ENCODE measurements around the gene AJM1. TPM values are rescaled to one million over a fixed set of nuclear protein-coding genes. Genes with fewer than 3 reads are reported as not detected.
A peak's percentile ranks its signal among the peaks of the same experiment; 100 is the strongest.
"Not testable (repeated sequence)": the region's sequence is repeated elsewhere in the genome, so short reads cannot be mapped to it uniquely, and the experiment has no call there.

AJM1 gene
- total RNA-seq, 2 experiments from 2014 or later = 4.3 to 4.8 TPM

DNA sequence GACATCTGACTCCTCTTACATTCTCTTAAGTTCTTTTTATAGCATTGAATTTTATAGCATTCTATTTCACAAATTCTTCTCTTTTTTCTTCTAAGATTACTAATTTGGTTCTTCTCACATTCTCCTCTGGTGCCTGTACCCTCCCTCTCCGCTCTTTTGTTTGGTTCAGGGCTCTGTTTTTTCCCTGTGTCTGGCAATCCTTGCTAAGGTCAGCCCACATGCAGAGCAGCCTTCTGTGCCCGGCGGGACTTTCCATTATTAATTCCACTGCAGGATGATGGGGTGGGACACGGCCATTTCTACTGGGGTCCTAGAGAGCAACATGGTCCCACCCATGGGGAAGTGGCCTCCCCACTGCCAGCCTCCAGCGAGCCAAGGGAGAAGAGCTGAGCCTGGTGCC lies 34.2 kb downstream of the AJM1 start:
- Mint-ChIP-seq H3K27ac (no peak overlapping the region), H3K4me3 (no peak overlapping the region), H3K4me1 (peaks cover 13% of the 10 kb centered on the region), H3K36me3 (ENCODE audit: low read depth) (no peaks in the 10 kb centered on the region), H3K9me3 (ENCODE audit: low read depth) (peaks cover 2% of the 10 kb centered on the region), H3K27me3 (no peaks in the 10 kb centered on the region)
- no peak for DNase-seq
- CTCF ChIA-PET = no interaction called here
- ATAC-seq = no peak
- POLR2A ChIA-PET = no interaction called here
- intact Hi-C loops (cut with DNase I, micrococcal nuclease) = no loop called here

DNA sequence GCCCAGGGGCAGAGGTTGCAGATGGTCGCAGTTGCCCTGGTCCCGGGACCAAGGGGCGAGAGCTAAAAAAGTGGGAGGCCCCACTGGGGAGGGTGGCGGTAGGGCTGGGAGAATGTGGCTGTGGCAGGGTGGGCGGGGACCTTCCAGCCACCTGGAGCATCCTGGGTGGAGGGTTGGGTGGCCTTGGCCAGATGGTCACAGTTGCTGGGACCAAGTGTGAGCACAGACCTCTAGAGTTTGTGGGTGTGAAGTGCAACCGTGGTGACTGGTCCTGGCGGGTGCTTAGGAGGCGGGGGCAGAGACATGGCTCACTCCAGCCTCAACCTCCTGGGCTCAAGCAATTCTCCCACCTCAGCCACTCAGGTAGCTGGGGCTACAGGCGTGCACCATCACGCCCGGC lies 38.4 kb downstream of the AJM1 start:
- Mint-ChIP-seq H3K4me1 (peaks cover 44% of the 10 kb centered on the region), H3K9me3 (ENCODE audit: low read depth) (no peaks in the 10 kb centered on the region), H3K4me3 (no peak overlapping the region), H3K27me3 (no peaks in the 10 kb centered on the region), H3K36me3 (ENCODE audit: low read depth) (peaks cover 7% of the 10 kb centered on the region), H3K27ac (no peak overlapping the region)
- ATAC-seq (no peak), DNase-seq (no peak)
- CTCF ChIA-PET = interaction anchor here (1.0 to 1.4 kb wide), 4 partner anchors 8 to 72 kb away, joined by 3 to 5 read pairs (median 4); no protein-coding TSS in a partner anchor
- POLR2A ChIA-PET = no interaction called here
- intact Hi-C loops (cut with DNase I, micrococcal nuclease) = loop anchor here (2.0 to 10.0 kb wide), 4 partner anchors 14 to 956 kb away; partner anchors contain the start of genes EDF1 (in 1 of the 2), EXD3 (in 1 of the 2), NOXA1 (in 1 of the 2) and SEC16A (in 1 of the 2)

DNA sequence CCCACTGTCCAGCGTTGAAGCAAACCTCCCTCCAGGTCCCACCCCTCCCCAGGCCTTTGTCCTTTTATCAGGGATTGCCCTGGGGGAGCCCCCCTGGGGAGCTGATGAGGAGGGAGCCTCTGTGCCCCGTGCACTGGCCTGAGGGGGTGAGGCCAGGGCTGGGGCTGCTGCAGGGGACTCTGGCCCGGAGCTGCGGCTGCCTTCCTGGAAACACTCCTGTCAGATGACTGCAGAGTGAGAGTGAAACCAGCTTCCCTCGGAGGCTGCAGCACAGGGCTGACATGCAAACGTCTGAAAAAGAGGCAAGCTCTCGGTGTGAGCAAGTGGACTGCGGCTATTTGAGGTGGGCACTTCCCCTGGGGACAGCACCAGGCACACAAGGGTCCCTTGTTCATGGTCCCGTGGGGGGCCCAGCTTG lies 39.4 kb downstream of the AJM1 start:
- H3K4me1 Mint-ChIP-seq = peaks cover 44% of the 10 kb centered on the region
- peak overlapping the region; percentile 91 for H3K27ac Mint-ChIP-seq
- CTCF ChIA-PET = interaction anchor here (1.0 to 1.9 kb wide), 6 partner anchors 9 to 147 kb away, joined by 3 to 10 read pairs (median 4); partner anchors contain the start of gene AJM1
- no peaks in the 10 kb centered on the region for H3K9me3 Mint-ChIP-seq (ENCODE audit: low read depth)
- ATAC-seq = peak; percentile 29
- no peaks in the 10 kb centered on the region for H3K27me3 Mint-ChIP-seq
- peak overlapping the region; percentile 68 for H3K4me3 Mint-ChIP-seq
- intact Hi-C loops (cut with DNase I, micrococcal nuclease) = loop anchor here (1.0 to 10.0 kb wide), 10 partner anchors 15 to 957 kb away; partner anchors contain the start of genes EDF1 (in 2 of the 2), FBXW5 (in 2 of the 2), EXD3 (in 1 of the 2) and NOXA1 (in 1 of the 2)
- peaks cover 7% of the 10 kb centered on the region for H3K36me3 Mint-ChIP-seq (ENCODE audit: low read depth)
- POLR2A ChIA-PET = no interaction called here
- DNase-seq = peak; percentile 84

DNA sequence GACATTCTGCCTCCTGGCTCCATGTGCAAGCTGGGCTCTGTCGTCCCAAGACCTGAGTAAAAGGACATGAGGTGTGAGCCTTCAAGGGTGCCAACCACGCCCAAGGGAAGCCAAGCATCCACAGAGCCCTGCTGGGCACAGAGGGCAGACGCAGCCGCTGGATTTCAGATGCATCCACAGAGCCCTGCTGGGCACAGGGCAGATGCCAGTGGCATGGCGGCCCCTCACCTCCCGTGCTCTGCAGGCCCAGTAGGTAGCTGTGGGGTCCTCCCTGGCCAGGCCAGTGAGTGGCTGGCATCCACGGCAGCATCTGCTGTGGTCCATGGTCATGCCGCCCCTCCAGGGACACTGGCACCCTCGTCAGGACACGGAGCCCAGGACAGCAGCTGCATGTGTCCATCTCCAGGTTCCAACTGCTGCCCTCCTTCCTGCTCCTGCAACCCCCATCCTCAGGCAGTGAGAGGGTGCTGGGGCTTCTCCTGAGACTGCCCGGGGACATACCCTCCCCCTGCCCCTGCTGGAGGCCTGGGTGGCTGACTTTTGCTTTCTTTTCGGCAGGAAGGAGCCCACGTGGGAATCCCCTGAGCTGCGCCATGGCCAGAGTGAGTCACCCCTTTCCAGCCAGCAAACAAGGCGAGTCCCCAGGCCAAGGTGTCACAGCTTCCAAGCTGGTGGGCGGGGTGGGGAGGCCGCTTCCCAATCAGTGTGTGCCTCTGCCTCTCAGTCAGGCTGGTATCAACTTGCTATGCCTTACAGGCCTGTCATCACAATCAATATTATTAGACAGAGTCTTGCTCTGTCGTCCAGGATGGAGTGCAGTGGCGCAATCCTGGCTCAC lies 40.0 kb downstream of the AJM1 start:
- peak; percentile 69 for ATAC-seq
- H3K36me3 Mint-ChIP-seq (ENCODE audit: low read depth) = peaks cover 9% of the 10 kb centered on the region
- POLR2A ChIA-PET = interaction anchor here (0.6 kb wide), 1 partner anchor 581 kb away, joined by 3 read pairs; no protein-coding TSS in a partner anchor
- H3K9me3 Mint-ChIP-seq (ENCODE audit: low read depth) = no peaks in the 10 kb centered on the region
- intact Hi-C loops (cut with DNase I, micrococcal nuclease) = loop anchor here (1.0 to 10.0 kb wide), 9 partner anchors 16 to 958 kb away; partner anchors contain the start of genes FBXW5 (in 2 of the 2), EDF1 (in 1 of the 2), EXD3 (in 1 of the 2) and NOXA1 (in 1 of the 2)
- no peaks in the 10 kb centered on the region for H3K27me3 Mint-ChIP-seq
- H3K27ac Mint-ChIP-seq = peak overlapping the region; percentile 91
- DNase-seq = peak; percentile 97
- H3K4me1 Mint-ChIP-seq = peaks cover 46% of the 10 kb centered on the region
- CTCF ChIA-PET = interaction anchor here (0.7 to 1.9 kb wide), 6 partner anchors 40 to 153 kb away, joined by 3 to 10 read pairs (median 3); partner anchors contain the start of genes AJM1 and FBXW5
- peak overlapping the region; percentile 68 for H3K4me3 Mint-ChIP-seq

DNA sequence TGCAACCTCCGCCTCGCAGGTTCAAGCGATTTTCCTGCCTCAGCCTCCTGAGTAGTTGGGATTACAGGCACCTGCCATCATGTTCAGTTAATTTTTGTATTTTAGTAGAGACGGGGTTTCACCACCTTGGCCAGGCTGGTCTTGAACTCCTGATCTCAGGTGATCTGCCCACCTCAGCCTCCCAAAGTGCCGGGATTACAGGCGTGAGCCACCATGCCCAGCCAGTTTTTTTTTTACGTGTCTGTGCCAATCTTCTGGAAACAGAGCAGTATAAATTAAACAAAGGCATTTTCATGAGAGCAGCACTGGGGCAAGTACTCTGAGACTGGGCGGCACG lies 40.6 kb downstream of the AJM1 start:
- Mint-ChIP-seq H3K4me3 (peak overlapping the region; percentile 68), H3K36me3 (ENCODE audit: low read depth) (peaks cover 11% of the 10 kb centered on the region), H3K4me1 (peaks cover 49% of the 10 kb centered on the region), H3K27ac (peak overlapping the region; percentile 91)
- H3K27me3 Mint-ChIP-seq; ATAC-seq; DNase-seq; H3K9me3 Mint-ChIP-seq (ENCODE audit: low read depth): not testable (repeated sequence)
- POLR2A ChIA-PET = interaction anchor here (0.6 kb wide), 2 partner anchors 19 to 580 kb away, joined by 3 to 7 read pairs; no protein-coding TSS in a partner anchor
- CTCF ChIA-PET = interaction anchor here (0.7 to 1.9 kb wide), 6 partner anchors 21 to 152 kb away, joined by 3 to 10 read pairs (median 3); partner anchors contain the start of genes AJM1 and FBXW5
- intact Hi-C loops (cut with DNase I, micrococcal nuclease) = loop anchor here (1.0 to 10.0 kb wide), 9 partner anchors 17 to 958 kb away; partner anchors contain the start of genes FBXW5 (in 2 of the 2), EDF1 (in 1 of the 2), EXD3 (in 1 of the 2) and NOXA1 (in 1 of the 2)

DNA sequence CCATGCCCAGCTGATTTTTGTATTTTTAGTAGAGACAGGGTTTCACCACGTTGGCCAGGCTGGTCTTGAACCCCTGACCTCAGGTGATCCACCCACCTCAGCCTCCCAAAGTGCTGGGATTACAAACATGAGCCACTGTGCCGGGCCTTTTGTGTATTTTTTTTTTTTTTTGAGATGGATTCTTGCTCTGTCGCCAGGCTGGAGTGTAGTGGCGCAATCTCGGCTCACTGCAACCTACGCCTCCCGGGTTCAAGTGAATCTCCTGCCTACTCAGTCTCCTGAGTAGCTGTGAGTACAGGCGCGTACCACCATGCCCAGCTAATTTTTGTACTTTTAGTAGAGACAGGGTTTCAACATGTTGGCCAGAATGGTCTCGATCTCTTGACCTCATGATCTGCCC lies 41.4 kb downstream of the AJM1 start:
- CTCF ChIA-PET = interaction anchor here (1.2 to 1.3 kb wide), 3 partner anchors 22 to 84 kb away, joined by 3 read pairs; partner anchors contain the start of gene FBXW5
- Mint-ChIP-seq H3K36me3 (ENCODE audit: low read depth) (peaks cover 12% of the 10 kb centered on the region), H3K27ac (peak overlapping the region; percentile 91), H3K4me1 (peaks cover 56% of the 10 kb centered on the region)
- not testable (repeated sequence) for H3K4me3 Mint-ChIP-seq; H3K9me3 Mint-ChIP-seq (ENCODE audit: low read depth); H3K27me3 Mint-ChIP-seq; DNase-seq; ATAC-seq
- intact Hi-C loops (cut with DNase I, micrococcal nuclease) = loop anchor here in 1 of 2 experiments (5.0 to 10.0 kb wide), 3 partner anchors 401 to 959 kb away; partner anchors contain the start of genes EXD3, NOXA1 and SEC16A
- POLR2A ChIA-PET = interaction anchor here (0.6 kb wide), 1 partner anchor 20 kb away, joined by 7 read pairs; no protein-coding TSS in a partner anchor

DNA sequence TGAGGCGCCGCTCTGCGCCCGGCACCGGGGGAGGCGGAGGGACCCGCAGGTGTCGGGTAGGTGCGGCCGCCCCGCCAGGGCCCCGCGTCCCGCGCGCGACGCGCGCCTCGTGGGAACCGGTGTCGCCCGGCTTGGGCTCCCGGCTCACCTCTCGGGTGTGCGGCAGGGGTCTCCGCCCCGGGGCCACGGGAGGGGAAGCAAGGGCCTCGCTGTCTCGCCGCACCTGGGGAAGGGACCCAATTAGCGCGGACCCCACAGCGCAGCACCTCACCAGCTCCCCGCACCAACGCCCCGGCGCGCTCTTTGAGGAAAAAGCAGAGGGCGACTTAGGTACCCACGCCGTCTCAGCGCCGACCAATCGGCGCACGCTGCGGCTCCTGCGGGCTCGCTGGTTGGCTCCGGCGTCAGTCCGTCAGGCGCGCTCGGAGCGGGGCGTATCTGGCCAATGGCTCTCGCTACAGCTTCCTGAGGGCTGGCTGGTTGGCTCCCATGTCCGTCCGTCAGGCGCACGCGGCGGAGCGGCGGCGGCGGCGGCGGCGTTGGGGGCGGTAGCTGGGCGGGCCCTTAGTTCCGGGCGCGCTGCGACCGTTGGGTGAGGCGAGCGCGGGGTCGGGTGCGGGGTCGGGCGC lies 43.8 kb downstream of the AJM1 start, which contains the start of gene TRAF2:
TSS of gene TRAF2 (plus strand) at position 567 of the 629 bp plus-strand sequence. CDS start 12,225 bp downstream, outside the sequence.
- Mint-ChIP-seq H3K27me3 (no peaks in the 10 kb centered on the region), H3K4me3 (peak within 1 kb of the TSS; percentile 85), H3K4me1 (peaks cover 51% of the 10 kb centered on the region), H3K36me3 (ENCODE audit: low read depth) (peaks cover 26% of the 10 kb centered on the region), H3K27ac (peak within 1 kb of the TSS; percentile 95), H3K9me3 (ENCODE audit: low read depth) (no peaks in the 10 kb centered on the region)
- intact Hi-C loops (cut with DNase I, micrococcal nuclease) = loop anchor here (1.0 to 10.0 kb wide), 20 partner anchors 16 to 961 kb away; partner anchors contain the start of genes MAN1B1 (in 2 of the 2), PHPT1 (in 2 of the 2), TMEM141 (in 2 of the 2) and EDF1 (in 1 of the 2)
- ATAC-seq = peak; percentile 89
- DNase-seq = peak; percentile 98
- ChIA-PET CTCF (interaction anchor here (0.7 to 1.3 kb wide), 5 partner anchors 44 to 693 kb away, joined by 3 to 8 read pairs (median 3); partner anchors contain the start of genes AJM1, DNLZ and DPH7), POLR2A (interaction anchor here (0.6 to 1.1 kb wide), 3 partner anchors 16 to 540 kb away, joined by 3 to 8 read pairs (median 4); partner anchors contain the start of gene AJM1)

DNA sequence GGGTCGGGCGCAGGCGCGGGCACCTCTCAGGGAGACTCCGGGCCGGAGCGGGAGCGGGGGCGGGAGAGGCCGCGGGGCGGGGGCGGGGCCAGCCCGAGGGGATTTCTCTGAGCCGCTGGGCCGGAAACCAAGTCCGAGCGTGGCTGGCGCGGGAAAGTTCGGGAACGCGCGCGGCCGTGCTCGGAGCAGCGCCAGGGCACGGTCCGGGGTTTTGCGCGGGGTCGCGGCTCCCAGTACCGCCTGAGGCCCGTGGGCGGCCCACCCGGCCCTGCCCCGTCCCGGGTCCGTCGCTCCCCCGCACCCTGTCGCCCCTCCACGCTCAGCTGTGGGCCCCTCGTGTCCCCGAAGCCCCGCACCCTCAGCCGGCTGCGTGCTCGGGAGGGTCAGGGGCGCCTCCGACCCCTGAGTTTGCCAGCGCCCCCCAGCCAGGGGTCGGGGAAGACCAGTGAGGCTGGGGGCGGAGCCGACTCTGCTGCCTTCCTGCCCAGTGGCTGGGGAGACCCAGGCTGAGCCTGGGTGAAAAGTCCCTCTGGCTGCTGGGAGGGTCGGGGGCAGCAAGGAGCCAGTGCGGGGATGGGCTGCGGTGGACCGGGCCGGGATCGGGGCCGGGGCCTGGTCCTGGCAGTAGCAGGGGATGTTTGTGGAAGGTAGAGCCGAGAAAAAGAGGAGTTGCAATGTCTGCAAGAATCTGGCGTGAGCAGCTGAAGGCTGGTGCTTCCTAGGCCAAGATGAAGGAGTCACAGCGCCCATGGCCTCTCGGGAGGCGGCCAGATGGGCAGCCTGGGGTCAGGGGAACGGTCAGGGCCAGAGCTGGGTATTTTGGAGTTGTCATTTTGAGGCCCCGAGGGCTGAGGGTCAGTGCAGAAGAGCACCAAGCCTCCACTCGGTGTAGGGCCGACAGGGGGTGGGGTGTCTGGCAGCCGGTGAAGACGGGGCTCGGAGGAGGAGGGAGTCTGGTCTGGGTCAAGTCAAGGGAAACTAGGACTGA lies 44.6 kb downstream of the AJM1 start:
- peaks cover 28% of the 10 kb centered on the region for H3K36me3 Mint-ChIP-seq (ENCODE audit: low read depth)
- ChIA-PET POLR2A (interaction anchor here (0.6 to 1.1 kb wide), 2 partner anchors 44 to 539 kb away, joined by 3 to 4 read pairs; partner anchors contain the start of gene AJM1), CTCF (interaction anchor here (0.6 to 1.7 kb wide), 8 partner anchors 44 to 692 kb away, joined by 3 to 8 read pairs (median 3); partner anchors contain the start of genes AJM1, DNLZ and DPH7)
- H3K27ac Mint-ChIP-seq = peak overlapping the region; percentile 95
- H3K9me3 Mint-ChIP-seq (ENCODE audit: low read depth) = no peaks in the 10 kb centered on the region
- H3K4me1 Mint-ChIP-seq = peaks cover 43% of the 10 kb centered on the region
- intact Hi-C loops (cut with DNase I, micrococcal nuclease) = loop anchor here (1.0 to 10.0 kb wide), 20 partner anchors 15 to 962 kb away; partner anchors contain the start of genes MAN1B1 (in 2 of the 2), PHPT1 (in 2 of the 2), TMEM141 (in 2 of the 2) and EDF1 (in 1 of the 2)
- H3K4me3 Mint-ChIP-seq = peak overlapping the region; percentile 85
- H3K27me3 Mint-ChIP-seq = no peaks in the 10 kb centered on the region
- ATAC-seq (peak; percentile 9), DNase-seq (peak; percentile 53)

DNA sequence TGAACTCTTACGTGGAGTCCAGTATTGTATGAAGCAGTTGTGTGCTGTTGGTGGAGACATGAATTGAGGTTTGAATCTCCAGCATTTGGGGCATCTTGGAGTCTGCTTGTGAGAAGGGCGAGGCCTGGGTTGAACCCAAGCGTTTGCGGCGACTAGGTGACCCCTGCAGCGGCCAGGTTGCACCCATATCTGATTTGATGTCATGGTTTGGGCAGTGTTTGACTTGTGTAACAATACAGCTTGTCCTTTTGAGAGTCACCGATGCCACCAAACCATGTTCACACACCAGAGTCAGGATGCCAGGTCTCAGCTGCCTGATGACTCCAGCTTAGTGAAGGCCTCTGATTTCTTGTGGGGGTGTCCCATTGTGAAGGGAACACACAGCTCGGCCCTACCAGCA lies 46.2 kb downstream of the AJM1 start:
- CTCF ChIA-PET = interaction anchor here (0.7 to 1.7 kb wide), 3 partner anchors 13 to 180 kb away, joined by 3 to 5 read pairs (median 4); no protein-coding TSS in a partner anchor
- POLR2A ChIA-PET = no interaction called here
- Mint-ChIP-seq H3K27ac (no peak overlapping the region), H3K9me3 (ENCODE audit: low read depth) (no peaks in the 10 kb centered on the region), H3K36me3 (ENCODE audit: low read depth) (peaks cover 32% of the 10 kb centered on the region), H3K4me3 (no peak overlapping the region), H3K27me3 (no peaks in the 10 kb centered on the region), H3K4me1 (peaks cover 34% of the 10 kb centered on the region)
- DNase-seq (no peak), ATAC-seq (no peak)
- intact Hi-C loops (cut with DNase I, micrococcal nuclease) = loop anchor here (5.0 to 10.0 kb wide), 4 partner anchors 96 to 964 kb away; partner anchors contain the start of genes EXD3 (in 1 of the 2), NOXA1 (in 1 of the 2), TMEM141 (in 1 of the 2) and TPRN (in 1 of the 2)

All from activated CD4-positive, alpha-beta T cell treated with anti-CD3 and anti-CD28 coated beads for 36 hours (primary cell).